ENCODE results near the gene TMEM164.

TMEM164 gene

GRCh38 chrX:110173192-110174175 lies 170.6 kb downstream of the TMEM164 start:
- DNase-seq, result no peak

- DNase-seq, result no peak
Measured at GRCh38 chrX:110175146-110175545, 172.2 kb downstream of the TMEM164 start.

- DNase-seq, result no peak
Measured at GRCh38 chrX:110175696-110176095, 172.8 kb downstream of the TMEM164 start.

GRCh38 chrX:110178179-110178865 lies 175.4 kb downstream of the TMEM164 start:
- DNase-seq, result no peak

- no peak for DNase-seq
Measured at GRCh38 chrX:110180176-110180927, 177.4 kb downstream of the TMEM164 start.

GRCh38 chrX:110180928-110181310 lies 178.0 kb downstream of the TMEM164 start:
- no peak for DNase-seq

- no peak for DNase-seq
Measured at GRCh38 chrX:110181459-110182137, 178.7 kb downstream of the TMEM164 start.

GRCh38 chrX:110182362-110182761 lies 179.4 kb downstream of the TMEM164 start:
- DNase-seq, result no peak

GRCh38 chrX:110182865-110183264 lies 180.0 kb downstream of the TMEM164 start:
- no peak for DNase-seq

GRCh38 chrX:110183314-110183713 lies 180.4 kb downstream of the TMEM164 start:
- no peak for DNase-seq

- peak; percentile 5 for DNase-seq
Measured at GRCh38 chrX:110188701-110189558, 186.0 kb downstream of the TMEM164 start.

- no peak for DNase-seq
Measured at GRCh38 chrX:110192516-110192915, 189.6 kb downstream of the TMEM164 start.

GRCh38 chrX:110194977-110195376 lies 192.1 kb downstream of the TMEM164 start:
- no peak for DNase-seq

GRCh38 chrX:110201799-110202198 lies 198.9 kb downstream of the TMEM164 start:
- DNase-seq, result no peak

GRCh38 chrX:110204986-110205385 lies 202.1 kb downstream of the TMEM164 start:
- DNase-seq, result peak; percentile 24

- no peak for DNase-seq
Measured at GRCh38 chrX:110208092-110208491, 205.2 kb downstream of the TMEM164 start.

- DNase-seq, result no peak
Measured at GRCh38 chrX:110210417-110211139, 207.7 kb downstream of the TMEM164 start.

GRCh38 chrX:110211340-110211739 lies 208.4 kb downstream of the TMEM164 start:
- no peak for DNase-seq

- no peak for DNase-seq
Measured at GRCh38 chrX:110212299-110212698, 209.4 kb downstream of the TMEM164 start.

GRCh38 chrX:110213183-110213582 lies 210.3 kb downstream of the TMEM164 start:
- DNase-seq, result no peak

GRCh38 chrX:110214684-110215083 lies 211.8 kb downstream of the TMEM164 start:
- DNase-seq, result no peak

All from activated CD4-positive, alpha-beta T cell treated with anti-CD3 and anti-CD28 coated beads, Interleukin-2, Interleukin-6, amounts not matched to agents 100 ng/mL and 50 ng/mL, durations not matched to agents 16 hours and 8 hours (primary cell).